HG03457 (cell line): Measurements from ENCODE around the gene GLRA1.

Experiments used
- ATAC-seq: cut with Tn5 transposase; IDR thresholded peaks from one replicate; pipeline ENCODE4 v1.9.1; 2021; ENCODE audit warnings: moderate number of reproducible peaks; ENCODE audit not compliant: unreplicated experiment

Gene GLRA1

GRCh38 chr5:151924564-151925301 is at the start of gene GLRA1:
Gene GLRA1 (minus strand): TSS chr5:151924851. CDS start chr5:151924549, 302 bp downstream.
- no peak for ATAC-seq

DNA sequence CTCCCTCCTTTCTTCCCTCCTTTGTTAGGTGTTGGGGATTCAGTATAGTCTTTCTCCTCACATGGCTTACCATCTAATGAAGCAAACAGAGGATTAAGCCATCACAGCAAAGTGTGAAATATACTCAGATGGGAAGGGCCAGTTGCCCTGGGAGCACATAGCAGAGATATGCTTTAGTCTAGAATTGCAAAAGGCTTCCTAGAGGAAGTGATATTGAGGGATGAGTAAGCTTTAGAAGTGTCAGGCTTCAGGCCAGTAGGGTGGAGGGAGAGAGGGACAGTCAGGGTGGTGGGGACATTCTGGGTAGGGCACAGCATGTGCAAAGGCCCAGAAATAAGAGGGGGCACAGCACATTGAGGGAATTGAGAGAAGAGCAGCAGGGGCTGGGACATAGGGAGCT is 46.2 kb upstream of the GLRA1 start:
- no peak for ATAC-seq

DNA sequence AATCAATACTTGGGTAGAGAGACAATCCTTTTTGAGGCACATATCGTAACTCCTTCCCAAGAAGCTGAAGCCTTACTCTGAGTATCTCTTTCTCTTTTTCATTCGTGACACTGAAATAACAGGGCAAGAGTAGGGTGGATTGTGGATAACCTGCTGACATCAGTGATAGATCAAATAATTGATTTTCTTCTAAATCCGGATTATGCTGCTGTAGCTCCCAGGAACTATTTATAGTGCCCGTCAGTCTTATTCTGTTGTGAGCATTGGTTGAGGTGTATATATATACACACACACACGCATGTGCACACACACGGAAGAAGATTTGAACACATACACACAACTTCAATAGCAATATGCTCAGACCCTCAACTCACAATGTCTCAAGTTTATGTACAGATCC is 43.2 kb upstream of the GLRA1 start:
- ATAC-seq = no peak

DNA sequence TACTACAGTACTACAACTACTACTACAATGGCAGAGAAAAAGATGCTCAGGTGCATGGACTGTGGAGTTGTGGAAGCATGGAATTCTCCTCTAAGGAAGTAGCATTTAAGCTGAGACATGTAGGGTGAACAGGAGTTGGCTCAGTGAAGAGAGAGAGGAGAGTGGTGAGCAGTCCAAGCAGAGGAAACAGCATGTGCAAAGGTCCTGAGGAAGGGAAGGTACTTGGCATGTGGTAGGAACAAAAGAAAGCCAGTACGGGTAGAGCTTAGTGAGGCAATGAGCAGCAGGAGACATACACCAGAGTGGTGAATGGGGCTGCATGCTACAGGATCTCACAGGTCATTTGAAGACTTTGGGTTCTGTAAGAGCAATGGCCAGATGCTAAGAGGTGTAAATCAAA is 41.4 kb upstream of the GLRA1 start:
- no peak for ATAC-seq

DNA sequence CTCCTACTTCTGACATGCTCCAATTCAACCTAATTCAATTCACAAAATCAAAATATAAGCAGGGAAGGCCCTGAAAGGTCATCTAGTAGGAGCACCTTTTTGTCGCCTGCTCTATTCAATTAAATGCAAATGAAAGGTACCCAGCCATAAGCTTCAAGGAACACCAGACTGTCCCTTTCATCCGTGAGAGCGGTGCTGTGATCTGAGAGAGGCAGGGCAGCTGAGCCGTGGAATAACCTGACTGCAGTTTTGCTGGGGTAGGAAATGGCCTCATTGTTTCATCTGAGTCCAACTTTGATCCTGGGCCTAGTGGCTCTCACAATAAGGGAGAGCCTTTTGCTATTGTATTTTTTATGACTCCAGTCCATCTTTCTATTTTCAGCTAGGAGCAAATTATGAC is 39.8 kb upstream of the GLRA1 start:
- ATAC-seq = no peak

- ATAC-seq = no peak
These were observed 36.9 kb upstream of the GLRA1 start for GRCh38 chr5:151961557-151961956.

GRCh38 chr5:151958111-151958510 is 33.5 kb upstream of the GLRA1 start:
- no peak for ATAC-seq

- no peak for ATAC-seq
These were observed 32.1 kb upstream of the GLRA1 start for GRCh38 chr5:151956725-151957124.

GRCh38 chr5:151954255-151954654 is 29.6 kb upstream of the GLRA1 start:
- no peak for ATAC-seq

- no peak for ATAC-seq
These were observed 29.2 kb upstream of the GLRA1 start for GRCh38 chr5:151953833-151954232.

DNA sequence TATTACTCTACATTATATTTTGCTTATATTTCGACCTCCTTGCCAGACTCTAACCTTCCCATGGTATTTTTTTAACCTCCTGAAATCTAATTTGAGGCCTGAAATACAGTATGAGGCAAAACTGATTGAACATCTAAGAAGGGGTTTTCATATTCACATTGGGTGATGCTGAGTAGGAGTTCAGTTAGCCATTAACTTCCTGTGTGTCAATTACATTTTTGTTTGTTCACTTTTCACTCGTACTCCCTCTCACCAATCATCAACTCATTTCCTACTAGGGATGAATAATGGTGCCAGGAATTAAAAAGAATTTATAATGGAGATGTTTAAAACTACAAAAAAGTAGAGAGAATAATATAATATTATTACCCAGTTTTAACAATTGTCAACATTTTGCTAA is 27.6 kb upstream of the GLRA1 start:
- ATAC-seq = no peak

GRCh38 chr5:151950706-151951105 is 26.1 kb upstream of the GLRA1 start:
- ATAC-seq = no peak

DNA sequence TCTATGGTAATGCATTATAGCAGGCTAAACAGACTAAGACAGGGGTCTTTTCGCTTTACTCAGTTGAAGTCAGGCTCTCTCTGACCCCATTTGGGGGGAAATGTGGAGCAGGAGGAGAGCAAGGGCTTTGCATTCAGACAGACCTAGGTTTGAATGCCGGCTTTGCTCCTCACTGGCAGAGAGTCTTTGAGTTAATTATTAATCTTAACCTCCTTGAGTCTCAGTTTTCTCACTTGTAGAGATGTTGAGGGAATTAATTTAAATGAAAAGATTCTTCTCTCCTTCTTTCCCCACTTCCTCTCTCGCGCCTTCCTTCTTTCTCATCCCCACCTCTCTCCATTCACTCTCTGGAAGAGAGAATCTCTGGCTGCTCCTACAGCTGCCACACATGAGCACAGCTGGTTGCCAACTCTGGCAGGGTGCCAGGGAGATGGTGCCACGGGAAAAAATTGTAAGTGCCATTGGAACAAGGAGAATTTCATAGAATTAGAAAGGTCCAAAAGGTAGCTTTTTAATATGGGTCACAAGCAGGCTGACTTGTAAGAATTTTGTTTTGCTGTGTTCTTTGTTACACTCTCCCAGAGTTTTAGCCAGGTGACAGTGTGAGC is 25.2 kb upstream of the GLRA1 start:
- ATAC-seq = no peak

- ATAC-seq = no peak
These were observed 24.5 kb upstream of the GLRA1 start for GRCh38 chr5:151949113-151949512.

- ATAC-seq = no peak
These were observed 23.4 kb upstream of the GLRA1 start for GRCh38 chr5:151947931-151948608.

DNA sequence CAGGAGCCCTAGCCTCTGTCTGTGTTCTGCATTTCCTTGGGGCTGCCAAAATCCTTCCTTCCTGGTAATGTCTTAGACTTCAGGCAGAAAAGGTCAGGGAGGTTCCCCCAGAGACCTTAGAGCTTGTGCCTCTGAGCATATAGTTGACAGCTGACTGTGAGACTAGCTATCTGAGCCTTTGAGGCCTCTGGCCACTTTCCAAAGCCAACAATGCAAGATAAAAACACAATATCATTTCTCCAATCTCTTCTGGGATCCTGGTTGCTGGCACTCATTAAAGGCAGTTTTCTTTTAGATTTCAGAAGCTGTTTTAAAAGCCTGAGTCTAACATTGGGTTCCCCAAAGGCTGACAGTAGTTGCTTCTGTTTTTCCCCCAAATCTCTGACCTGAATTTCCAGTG is 13.2 kb upstream of the GLRA1 start:
- no peak for ATAC-seq

DNA sequence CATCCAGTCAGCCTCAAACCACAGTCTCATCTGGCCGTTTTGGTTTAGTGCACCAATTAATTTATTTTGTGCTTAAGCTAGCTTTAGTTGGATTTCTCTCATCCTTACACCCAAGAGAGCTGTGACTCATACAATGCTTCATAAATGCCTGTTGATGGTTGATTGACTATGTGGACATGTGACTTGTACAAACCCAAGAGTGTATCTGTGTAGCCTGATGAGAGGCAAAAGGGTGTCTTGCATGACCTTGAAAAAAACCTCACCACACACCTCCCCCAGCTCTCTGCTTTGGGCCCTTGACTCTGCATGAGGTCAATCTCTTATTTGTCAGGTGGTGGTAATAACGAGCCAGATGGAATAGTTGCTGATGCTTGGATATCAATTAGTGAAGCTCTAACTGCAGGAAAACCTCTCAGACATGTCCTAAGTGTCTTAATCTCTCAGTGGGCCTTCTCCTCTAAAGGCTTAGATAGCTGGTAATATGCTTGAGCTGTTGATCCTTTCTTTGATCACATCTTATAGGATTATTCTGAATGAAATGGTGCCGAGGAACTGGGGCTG is 10.6 kb upstream of the GLRA1 start:
- ATAC-seq = no peak

- no peak for ATAC-seq
These were observed 6.6 kb upstream of the GLRA1 start for GRCh38 chr5:151931260-151931659.

DNA sequence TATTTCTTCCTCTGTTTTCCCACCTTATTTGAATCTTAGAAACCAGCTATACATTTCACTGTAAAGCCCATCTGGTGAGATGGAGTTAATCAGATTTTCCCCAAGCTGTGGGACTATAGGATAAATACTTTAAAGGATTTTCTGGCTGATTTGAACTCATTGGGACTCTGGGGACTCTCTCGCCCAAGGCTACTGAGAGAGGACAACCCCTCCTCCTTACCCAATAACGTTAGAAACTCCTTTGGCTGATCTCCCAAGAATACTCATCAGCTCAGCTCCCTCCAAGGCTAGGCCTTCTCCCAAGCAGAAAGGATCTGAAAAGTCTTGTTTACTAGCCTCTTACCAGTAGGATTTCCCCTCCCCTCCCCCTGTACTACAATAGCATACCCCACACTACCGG is 1.5 kb upstream of the GLRA1 start:
- ATAC-seq = no peak

DNA sequence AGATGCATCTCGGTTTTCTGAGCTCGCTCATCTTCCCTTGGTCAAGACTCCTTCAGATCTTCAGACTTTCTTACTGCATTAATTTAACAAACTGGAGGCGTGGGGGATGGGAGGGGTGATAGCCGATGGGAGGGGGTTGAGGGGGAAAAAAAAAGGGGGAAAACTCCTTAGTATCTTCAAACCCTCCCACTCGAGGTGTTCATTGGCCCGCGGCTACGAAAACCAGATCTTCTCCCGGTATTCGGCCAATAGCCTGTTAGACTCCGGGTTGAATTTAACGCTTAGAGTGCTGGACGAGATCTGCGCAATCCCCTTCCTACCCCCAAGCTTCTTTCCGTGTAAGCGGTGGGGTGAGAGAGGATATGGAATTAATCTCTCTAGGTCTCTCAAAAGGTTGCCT is 689 bp upstream of the GLRA1 start:
- no peak for ATAC-seq

DNA sequence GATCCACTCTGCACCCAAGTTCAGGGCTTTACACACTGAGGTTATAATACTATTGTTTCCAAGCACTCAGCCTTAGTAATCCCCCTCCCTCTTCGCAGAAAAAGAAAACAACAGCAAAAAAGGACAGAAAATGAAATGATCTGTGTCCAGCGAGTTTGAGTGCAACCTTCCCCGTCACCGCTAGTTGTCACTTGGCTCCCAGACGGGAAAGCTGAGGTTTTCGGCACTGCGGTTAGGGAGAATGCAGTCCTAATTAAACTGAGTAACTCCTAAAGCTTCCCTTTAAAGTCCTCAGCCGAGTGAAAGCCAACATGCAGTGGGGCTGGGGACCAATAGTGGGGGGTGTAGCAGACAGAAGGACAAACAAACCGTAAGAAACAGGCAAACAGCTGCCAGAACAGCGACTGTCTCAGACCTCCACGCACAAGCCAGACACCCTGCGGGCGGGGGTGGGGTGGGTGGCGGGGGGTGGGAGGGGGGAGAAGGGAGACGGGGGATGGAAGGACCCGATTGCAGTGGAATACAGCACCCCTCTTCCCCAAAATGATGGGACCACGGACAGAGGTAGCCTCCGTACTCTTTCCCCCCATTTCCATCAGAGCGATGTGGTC is 680 bp downstream of the GLRA1 start:
- no peak for ATAC-seq

DNA sequence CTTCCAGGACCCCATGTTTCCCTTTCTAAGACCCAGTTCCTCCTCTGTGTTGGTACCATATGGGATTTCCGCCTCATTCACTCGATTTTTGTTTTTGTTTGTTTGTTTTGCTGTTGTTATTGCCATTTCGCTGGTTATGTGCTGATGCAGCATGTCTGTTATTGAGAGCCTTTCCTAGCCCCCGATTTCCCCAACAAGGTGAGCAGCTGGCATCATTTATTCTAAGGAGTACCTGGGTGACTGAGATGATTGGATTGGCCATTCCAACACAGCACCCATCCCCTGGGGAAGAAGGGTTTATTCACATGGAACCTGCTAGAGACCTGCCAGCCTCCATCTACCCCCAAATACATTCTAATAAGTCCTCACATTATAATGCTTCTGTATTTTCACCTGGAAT is 2.7 kb downstream of the GLRA1 start:
- ATAC-seq = no peak
